SK-N-MC (cell line): ENCODE results near the gene TUT4.

Experiments
- DNase-seq: peaks from one replicate; pipeline ENCODE4 v3.0.0-alpha.2; 2011; ENCODE audit warnings: low read depth, low spot score
- H3K27ac ChIP-seq: fragments of 200-600 bp; sonication (generic); 2 replicates; pipeline ENCODE4 v1.5.1; 2016; ENCODE audit warnings: mixed run types
- H3K36me3 ChIP-seq: fragments of 200-600 bp; sonication (generic); 2 replicates; pipeline ENCODE4 v1.6.1; 2017; ENCODE audit warnings: antibody characterized with exemption, low read length, mixed read lengths; ENCODE audit not compliant: insufficient read depth
- H3K4me3 ChIP-seq: fragments of 200-600 bp; sonication (generic); 2 replicates; pipeline ENCODE4 v1.5.1; 2016
- H3K9ac ChIP-seq: fragments of 200-600 bp; sonication (generic); 2 replicates; pipeline ENCODE4 v1.8.0; 2017; ENCODE audit warnings: mixed run types, mixed read lengths; ENCODE audit not compliant: insufficient read length
- H3K9me3 ChIP-seq: fragments of 200-600 bp; sonication (generic); 2 replicates; pipeline ENCODE4 v1.6.1; 2017; ENCODE audit warnings: low read depth, mild to moderate bottlenecking, antibody characterized with exemption, low read length, moderate library complexity, mixed read lengths
- EZH2 ChIP-seq: fragments of 200-600 bp; sonication (generic); IDR thresholded peaks from one replicate; pipeline ENCODE4 v1.6.1; 2017; ENCODE audit warnings: antibody characterized with exemption
- FOXP2 ChIP-seq: optimal IDR thresholded peaks from 2 replicates; pipeline ENCODE3; 2011; ENCODE audit warnings: mild to moderate bottlenecking, moderate library complexity; ENCODE audit not compliant: insufficient read depth; ENCODE audit errors: extremely low read length, control extremely low read depth
- POLR2AphosphoS5 ChIP-seq: IDR thresholded peaks from 2 replicates; pipeline ENCODE4 v1.6.1; 2012; ENCODE audit warnings: mild to moderate bottlenecking, low read depth, low read length, borderline replicate concordance

Gene TUT4

GRCh38 chr1:52556641-52557360, 3.9 kb upstream of the TUT4 start:
- TF ChIP-seq EZH2: no peak
- TF ChIP-seq POLR2AphosphoS5: no peak
- no peak for TF ChIP-seq FOXP2
- Histone ChIP-seq H3K4me3 (no peak overlapping the region), H3K36me3 (no peaks in the 10 kb centered on the region), H3K27ac (no peak overlapping the region), H3K9me3 (no peaks in the 10 kb centered on the region), H3K9ac (no peak overlapping the region)
- no peak for DNase-seq

GRCh38 chr1:52554756-52555155, 1.9 kb upstream of the TUT4 start:
- H3K4me3 ChIP-seq: no peak overlapping the region
- no peak overlapping the region for H3K27ac ChIP-seq
- DNase-seq: no peak
- H3K9me3 ChIP-seq: no peaks in the 10 kb centered on the region
- TF ChIP-seq EZH2 (no peak), POLR2AphosphoS5 (no peak), FOXP2 (no peak)
- no peaks in the 10 kb centered on the region for H3K36me3 ChIP-seq
- H3K9ac ChIP-seq: no peak overlapping the region

GRCh38 chr1:52554267-52554640, 1.4 kb upstream of the TUT4 start:
- Histone ChIP-seq H3K9me3 (no peaks in the 10 kb centered on the region), H3K4me3 (peak overlapping the region; percentile 96), H3K9ac (peak overlapping the region; percentile 87), H3K36me3 (no peaks in the 10 kb centered on the region), H3K27ac (no peak overlapping the region)
- TF ChIP-seq POLR2AphosphoS5: no peak
- no peak for TF ChIP-seq EZH2
- no peak for TF ChIP-seq FOXP2
- DNase-seq: no peak

- peak; percentile 81; the same call in 1 of the 2 replicates for TF ChIP-seq POLR2AphosphoS5
- TF ChIP-seq FOXP2: peak; percentile 37
- no peak for TF ChIP-seq EZH2
- peak; percentile 10 for DNase-seq
- peak overlapping the region; percentile 87 for H3K9ac ChIP-seq
These were observed 722 bp upstream of the TUT4 start for GRCh38 chr1:52553362-52554266.

GRCh38 chr1:52552236-52552504, 722 bp downstream of the TUT4 start:
- Histone ChIP-seq H3K27ac (peak overlapping the region; percentile 71), H3K9ac (peak overlapping the region; percentile 87), H3K36me3 (peaks cover under 1% of the 10 kb centered on the region; the same call in 1 of the 2 replicates), H3K4me3 (peak overlapping the region; percentile 96), H3K9me3 (no peaks in the 10 kb centered on the region)
- peak; percentile 76 for TF ChIP-seq FOXP2
- TF ChIP-seq POLR2AphosphoS5: no peak
- peak; percentile 32 for DNase-seq

More at GRCh38 chr1:52553362-52554266, 722 bp upstream of the TUT4 start:
- Histone ChIP-seq H3K4me3 (peak overlapping the region; percentile 96), H3K27ac (peak overlapping the region; percentile 84), H3K36me3 (no peaks in the 10 kb centered on the region), H3K9me3 (no peaks in the 10 kb centered on the region)

GRCh38 chr1:52551507-52552235, 1.2 kb downstream of the TUT4 start:
- peak; percentile 10 for DNase-seq

GRCh38 chr1:52550447-52550846, 2.4 kb downstream of the TUT4 start:
- TF ChIP-seq EZH2 (no peak), FOXP2 (no peak), POLR2AphosphoS5 (no peak)
- peaks cover 9% of the 10 kb centered on the region for H3K36me3 ChIP-seq
- H3K9ac ChIP-seq: no peak overlapping the region
- H3K4me3 ChIP-seq: no peak overlapping the region
- no peaks in the 10 kb centered on the region; the same call in 1 of the 2 replicates for H3K9me3 ChIP-seq
- H3K27ac ChIP-seq: no peak overlapping the region
- DNase-seq: no peak

More at GRCh38 chr1:52551507-52552235, 1.2 kb downstream of the TUT4 start:
- no peaks in the 10 kb centered on the region for H3K9me3 ChIP-seq
- H3K4me3 ChIP-seq: peak overlapping the region; percentile 96
- peak; percentile 13; the same call in 1 of the 2 replicates for TF ChIP-seq POLR2AphosphoS5
- TF ChIP-seq EZH2: no peak
- peak overlapping the region; percentile 87 for H3K9ac ChIP-seq
- H3K36me3 ChIP-seq: peaks cover 4% of the 10 kb centered on the region; the same call in 1 of the 2 replicates
- H3K27ac ChIP-seq: peak overlapping the region; percentile 63

- Histone ChIP-seq H3K27ac (no peak overlapping the region), H3K4me3 (no peak overlapping the region)
- TF ChIP-seq FOXP2 (no peak), POLR2AphosphoS5 (no peak), EZH2 (no peak)
These were observed 3.6 kb downstream of the TUT4 start for GRCh38 chr1:52549267-52549666.

More at GRCh38 chr1:52549267-52549666, 3.6 kb downstream of the TUT4 start:
- no peaks in the 10 kb centered on the region; the same call in 1 of the 2 replicates for H3K9me3 ChIP-seq
- no peak overlapping the region for H3K9ac ChIP-seq
- DNase-seq: no peak
- peaks cover 19% of the 10 kb centered on the region for H3K36me3 ChIP-seq
